K562 (cell line): Measurements from ENCODE around the gene GBP7.

Experiments used
- CTCF ChIP-seq, 3 experiments: IDR thresholded peaks in 2 of 3; conservative IDR thresholded peaks in 1 of 3; 2 replicates each; pipeline ENCODE4 v1.5.1; 2011 to 2012; ENCODE audit warnings: low read length in 3 of 3, mild to moderate bottlenecking in 3 of 3, control low read depth in 2 of 3, improper control_type of control experiment in 1 of 3, inconsistent platforms in 1 of 3, low read depth in 1 of 3, mixed read lengths in 1 of 3, moderate library complexity in 1 of 3; ENCODE audit not compliant: insufficient read depth in 2 of 3
- DACH1 ChIP-seq: fragments of 450-650 bp; IDR thresholded peaks from 2 replicates; pipeline ENCODE4 v1.6.1; 2018; ENCODE audit not compliant: partially characterized antibody
- NEUROD1 ChIP-seq: fragments of 150-350 bp; IDR thresholded peaks from 2 replicates; pipeline ENCODE4 v1.6.1; 2014; ENCODE audit warnings: borderline replicate concordance, low read length, low read depth; ENCODE audit not compliant: partially characterized antibody
- RFX5 ChIP-seq: IDR thresholded peaks from 2 replicates; pipeline ENCODE4 v1.6.1; 2011; ENCODE audit warnings: low read depth, mild to moderate bottlenecking, improper control_type of control experiment, low read length
- ZNF76 ChIP-seq: fragments of 250-450 bp; sonication (Bioruptor Pico); IDR thresholded peaks from 2 replicates; pipeline ENCODE4 v1.4.0; 2020; ENCODE audit warnings: mild to moderate bottlenecking, moderate library complexity, borderline replicate concordance
- ZZZ3 ChIP-seq: fragments of 450-650 bp; IDR thresholded peaks from 2 replicates; pipeline ENCODE4 v1.6.1; 2016; ENCODE audit warnings: antibody characterized with exemption, mild to moderate bottlenecking, moderate library complexity

GRCh38 chr1:89213347-89213746, 37.5 kb upstream of the GBP7 start:
- TF ChIP-seq ZNF76 (no peak), DACH1 (no peak), NEUROD1 (no peak), CTCF (IDR thresholded peaks at IDR 0.05 in 2 of 3, conservative IDR thresholded peaks at IDR 0.05 in 1 of 3; ENCODE audit: insufficient read depth in 2 of 3, low read depth in 1 of 3, low read length in 3 of 3) (no peak), RFX5 (no peak), ZZZ3 (no peak)
